Spinal cord (tissue), 10 donors: ENCODE measurements around the gene L1CAM. TPM values are rescaled to one million over a fixed set of nuclear protein-coding genes. Genes with fewer than 3 reads are reported as not detected.

Experiments used
- DNase-seq, 6 donors: peaks; one replicate each; pipeline versions ENCODE4 v3.0.0 to v3.0.0-alpha.2; 2013 to 2015; ENCODE audit warnings: low spot score in 6 of 6, low read depth in 4 of 6
- H3K27ac ChIP-seq: one replicate; pipeline ENCODE4 v1.5.1; 2013; ENCODE audit warnings: low read depth, low read length, control low read depth
- H3K27me3 ChIP-seq: one replicate; pipeline ENCODE4 v1.6.1; 2013; ENCODE audit warnings: low read length; ENCODE audit not compliant: control insufficient read depth, insufficient read depth
- H3K36me3 ChIP-seq: one replicate; pipeline ENCODE4 v1.6.1; 2013; ENCODE audit warnings: low read length; ENCODE audit not compliant: control insufficient read depth, insufficient read depth
- H3K4me1 ChIP-seq: one replicate; pipeline ENCODE4 v1.6.1; 2013; ENCODE audit warnings: low read length; ENCODE audit not compliant: control insufficient read depth, insufficient read depth
- H3K4me3 ChIP-seq: one replicate; pipeline ENCODE4 v1.5.1; 2013; ENCODE audit warnings: low read depth, low read length, control low read depth
- H3K9me3 ChIP-seq: one replicate; pipeline ENCODE4 v1.6.1; 2013; ENCODE audit warnings: low read length; ENCODE audit not compliant: control insufficient read depth, insufficient read depth
- WGBS: methylation state at CpG from one replicate; pipeline ENCODE4 v1.1.5; 2013; ENCODE audit warnings: missing lambda C conversion rate; ENCODE audit not compliant: insufficient coverage; 5-methylcytosine and 5-hydroxymethylcytosine counted together
- polyA plus RNA-seq, 2 donors: library from polyadenylated mRNA; unstranded; fragments of 120-200 nt; gene quantifications; one replicate each; pipeline ENCODE4 v1.2.1, GENCODE V29; 2013; ENCODE audit not compliant: insufficient read length in 2 of 2
- total RNA-seq, 2 donors: library from RNA; depleted of rRNA in 1 of 2; stranded (reverse); fragments of 120-200 nt in 1 of 2; fragments of >200 nt in 1 of 2; gene quantifications; one replicate each; pipeline versions ENCODE4 v1.2.3 to v1.2.4, GENCODE V29; 2013 to 2014
- donor health status: healthy.

The L1CAM gene
- total and polyA plus RNA-seq, 4 donors: 26.3 to 179 (median 129) TPM

DNA sequence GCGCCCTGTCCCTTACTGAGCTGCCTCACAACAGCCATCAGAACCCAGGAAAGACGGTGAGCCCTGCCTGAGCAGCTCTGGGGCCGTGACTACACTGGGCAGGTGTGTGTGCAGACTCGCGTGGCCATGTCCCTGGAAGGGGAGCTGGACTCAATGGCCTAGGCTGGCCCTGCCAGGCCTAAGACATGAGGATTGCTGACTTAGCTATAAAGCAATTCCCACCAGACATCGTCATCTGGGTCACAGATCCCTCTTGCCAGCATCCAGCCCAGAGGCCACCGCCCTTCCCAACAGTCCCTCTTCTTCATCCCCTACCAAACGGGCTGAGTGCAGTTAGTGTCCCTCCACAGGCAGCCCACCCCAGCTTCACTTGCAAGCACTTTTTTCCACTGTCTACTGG, 45.2 kb upstream of the L1CAM start:
- no peak for DNase-seq
- Histone ChIP-seq H3K27me3 (peaks cover 2% of the 10 kb centered on the region), H3K27ac (no peak overlapping the region), H3K4me3 (no peak overlapping the region), H3K36me3 (peaks cover 38% of the 10 kb centered on the region), H3K9me3 (no peaks in the 10 kb centered on the region), H3K4me1 (peaks cover 47% of the 10 kb centered on the region)
- WGBS: 87% methylated on average over 8 of the region's 8 CpGs

DNA sequence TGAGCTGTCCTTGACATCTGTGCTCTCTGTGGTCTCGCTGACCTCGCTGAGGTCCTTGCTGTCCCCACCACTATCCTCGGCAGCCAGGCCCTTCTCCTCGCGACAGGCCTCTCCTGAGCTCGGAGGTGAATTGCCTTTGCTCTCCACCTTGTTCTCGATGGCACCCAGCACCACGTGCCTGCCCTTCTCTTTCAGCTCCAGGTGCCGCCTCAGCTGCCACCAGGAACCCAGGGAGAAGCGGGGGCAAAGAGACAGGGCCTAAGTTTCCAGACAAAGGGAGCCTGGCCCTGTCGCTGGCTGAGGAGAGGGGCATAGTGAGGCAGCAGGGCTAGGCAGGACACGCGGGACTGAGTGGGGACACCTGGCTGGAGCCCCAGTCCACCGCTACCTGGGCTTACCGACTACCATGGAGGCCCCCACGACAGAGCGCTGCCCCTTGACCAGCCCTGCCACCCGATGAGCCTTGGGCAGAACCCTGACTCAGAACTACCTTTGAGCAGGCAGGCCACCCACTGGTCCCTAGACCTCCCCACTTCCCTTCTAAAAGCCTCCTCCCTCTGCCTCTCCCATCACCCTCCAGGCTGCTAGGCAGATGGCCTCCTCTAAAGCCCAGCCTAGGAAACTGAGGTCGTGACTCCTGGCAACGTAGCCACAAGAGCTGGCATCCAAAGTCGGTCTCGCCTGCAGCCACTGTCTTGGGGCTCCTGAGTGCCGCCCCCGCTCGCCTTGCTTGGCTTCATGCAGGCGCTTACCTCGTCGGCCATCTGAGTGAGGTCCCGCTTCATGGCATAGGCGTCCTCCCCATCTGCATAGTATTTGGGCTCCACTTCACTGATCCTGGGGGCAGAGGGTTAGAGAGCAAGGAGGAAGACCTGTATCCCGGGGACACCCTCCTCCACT, 44.3 kb upstream of the L1CAM start:
- WGBS: 88% methylated on average over 26 of the region's 31 CpGs
- no peak overlapping the region for H3K27ac ChIP-seq

DNA sequence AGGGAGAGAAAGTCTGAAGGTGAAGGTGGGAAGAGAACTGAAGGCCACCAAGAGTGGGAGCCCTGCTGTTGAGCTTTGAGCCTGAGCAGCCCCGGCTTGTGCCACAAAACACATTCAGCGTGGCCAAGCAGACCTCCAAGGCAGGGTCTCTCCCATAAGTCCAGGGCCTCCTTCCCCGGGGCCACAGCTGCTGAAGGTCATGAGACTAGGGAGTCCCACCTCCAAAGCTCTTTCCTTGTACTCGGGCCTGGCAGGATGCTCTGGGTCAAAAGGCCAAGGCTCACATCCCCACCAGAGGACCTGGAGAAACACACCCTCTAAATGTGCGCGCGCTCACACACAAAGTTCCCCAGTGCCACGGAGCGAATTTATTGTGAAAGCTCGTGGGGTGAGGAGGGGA, 43.6 kb upstream of the L1CAM start:
- Histone ChIP-seq H3K27me3 (peaks cover 5% of the 10 kb centered on the region), H3K4me3 (no peak overlapping the region), H3K27ac (no peak overlapping the region), H3K36me3 (peaks cover 38% of the 10 kb centered on the region), H3K9me3 (no peaks in the 10 kb centered on the region), H3K4me1 (peaks cover 54% of the 10 kb centered on the region)
- WGBS: 73% methylated on average over 6 of the region's 10 CpGs
- no peak for DNase-seq

More for the DNA sequence above, 44.3 kb upstream of the L1CAM start:
- Histone ChIP-seq H3K27me3 (peaks cover 5% of the 10 kb centered on the region), H3K4me1 (peaks cover 50% of the 10 kb centered on the region), H3K9me3 (no peaks in the 10 kb centered on the region), H3K4me3 (no peak overlapping the region), H3K36me3 (peaks cover 38% of the 10 kb centered on the region)
- no peak for DNase-seq

DNA sequence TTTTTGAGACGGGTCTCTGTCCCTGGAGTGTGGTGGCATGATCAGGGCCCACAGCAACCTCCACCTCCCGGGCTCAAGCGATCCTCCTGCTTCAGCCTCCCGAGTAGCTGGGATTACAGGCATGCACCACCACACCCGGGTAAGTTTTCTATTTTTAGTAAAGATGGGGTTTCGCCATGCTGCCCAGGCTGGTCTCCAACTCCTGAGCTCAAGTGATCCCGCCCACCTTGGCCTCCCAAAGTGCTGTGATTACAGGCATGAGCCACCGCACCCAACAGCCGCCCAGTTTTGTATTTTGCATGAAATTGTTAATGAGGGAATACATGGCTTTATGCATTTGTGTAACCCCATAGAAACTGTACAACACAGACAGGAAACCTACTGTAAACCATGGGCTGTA, 42.9 kb upstream of the L1CAM start:
- Histone ChIP-seq H3K36me3 (peaks cover 38% of the 10 kb centered on the region), H3K4me1 (peaks cover 54% of the 10 kb centered on the region), H3K9me3 (no peaks in the 10 kb centered on the region), H3K27ac (peak overlapping the region; percentile 76), H3K27me3 (peaks cover 7% of the 10 kb centered on the region), H3K4me3 (no peak overlapping the region)
- WGBS: 100% methylated on average over 2 of the region's 9 CpGs
- DNase-seq: no peak

DNA sequence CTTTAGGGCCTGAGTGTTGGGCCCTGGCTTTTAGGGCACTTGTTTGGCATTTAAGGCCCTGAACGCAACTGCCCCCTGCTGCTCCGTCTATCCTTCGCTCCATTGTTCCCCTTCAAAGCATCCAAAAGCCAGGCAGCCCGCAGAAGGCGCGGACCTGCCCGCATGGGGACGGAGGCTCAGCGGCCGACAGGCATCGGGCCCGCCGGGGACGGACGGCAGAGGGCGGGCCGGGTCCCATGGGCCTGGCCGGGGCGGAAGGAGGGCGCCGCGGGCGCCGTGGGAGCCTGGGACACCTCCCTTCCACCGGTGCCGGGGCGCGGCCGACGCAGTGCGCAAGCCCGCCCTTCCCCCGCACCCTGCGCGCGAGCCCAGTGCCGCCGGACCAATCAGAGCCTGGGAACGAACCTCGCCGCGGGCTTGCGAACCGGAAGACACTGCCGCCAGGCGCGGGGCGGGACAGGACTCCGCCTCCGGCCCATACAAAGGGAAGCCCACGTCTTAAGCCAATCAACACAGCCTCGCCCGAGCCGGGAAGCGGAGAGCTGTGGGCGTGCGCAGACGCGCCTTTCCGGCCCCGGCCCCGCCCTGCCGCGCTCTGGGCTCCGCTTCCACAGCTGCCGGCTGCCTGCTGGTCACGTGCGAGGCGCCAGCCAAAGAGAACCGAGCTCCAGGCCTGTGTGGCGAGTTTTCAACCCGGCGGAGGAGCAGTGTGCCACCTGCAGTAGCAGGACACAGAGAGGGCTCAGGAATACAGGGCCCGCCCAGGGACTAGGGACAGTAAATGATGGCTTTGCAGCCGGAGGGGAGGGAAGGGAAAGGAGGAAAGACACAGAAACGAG, 42.2 kb upstream of the L1CAM start:
- H3K9me3 ChIP-seq: no peaks in the 10 kb centered on the region
- peak; percentile 77 to 98 (median 92) for DNase-seq
- peaks cover 10% of the 10 kb centered on the region for H3K27me3 ChIP-seq
- H3K36me3 ChIP-seq: peaks cover 38% of the 10 kb centered on the region
- WGBS: 12% methylated on average over 73 of the region's 76 CpGs
- peak overlapping the region; percentile 97 for H3K27ac ChIP-seq
- peaks cover 58% of the 10 kb centered on the region for H3K4me1 ChIP-seq
- peak overlapping the region; percentile 48 for H3K4me3 ChIP-seq

DNA sequence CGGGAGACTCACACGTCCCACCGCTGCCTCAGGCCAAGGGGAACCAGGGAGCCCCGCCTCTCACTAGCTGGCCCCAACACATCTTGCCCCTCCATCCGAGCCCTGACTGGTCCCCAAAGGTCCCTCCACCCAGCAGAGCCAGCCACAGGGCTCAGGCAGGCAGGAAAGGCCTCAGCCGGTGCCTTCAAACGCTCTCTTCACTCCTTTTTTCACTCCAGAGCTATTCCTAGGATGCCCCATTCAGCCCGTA, 41.6 kb upstream of the L1CAM start:
- 20% methylated on average over 8 of the region's 8 CpGs for WGBS
- peaks cover 35% of the 10 kb centered on the region for H3K36me3 ChIP-seq
- peaks cover 10% of the 10 kb centered on the region for H3K27me3 ChIP-seq
- H3K4me3 ChIP-seq: peak overlapping the region; percentile 48
- peaks cover 61% of the 10 kb centered on the region for H3K4me1 ChIP-seq
- DNase-seq: no peak
- H3K9me3 ChIP-seq: no peaks in the 10 kb centered on the region
- peak overlapping the region; percentile 97 for H3K27ac ChIP-seq

DNA sequence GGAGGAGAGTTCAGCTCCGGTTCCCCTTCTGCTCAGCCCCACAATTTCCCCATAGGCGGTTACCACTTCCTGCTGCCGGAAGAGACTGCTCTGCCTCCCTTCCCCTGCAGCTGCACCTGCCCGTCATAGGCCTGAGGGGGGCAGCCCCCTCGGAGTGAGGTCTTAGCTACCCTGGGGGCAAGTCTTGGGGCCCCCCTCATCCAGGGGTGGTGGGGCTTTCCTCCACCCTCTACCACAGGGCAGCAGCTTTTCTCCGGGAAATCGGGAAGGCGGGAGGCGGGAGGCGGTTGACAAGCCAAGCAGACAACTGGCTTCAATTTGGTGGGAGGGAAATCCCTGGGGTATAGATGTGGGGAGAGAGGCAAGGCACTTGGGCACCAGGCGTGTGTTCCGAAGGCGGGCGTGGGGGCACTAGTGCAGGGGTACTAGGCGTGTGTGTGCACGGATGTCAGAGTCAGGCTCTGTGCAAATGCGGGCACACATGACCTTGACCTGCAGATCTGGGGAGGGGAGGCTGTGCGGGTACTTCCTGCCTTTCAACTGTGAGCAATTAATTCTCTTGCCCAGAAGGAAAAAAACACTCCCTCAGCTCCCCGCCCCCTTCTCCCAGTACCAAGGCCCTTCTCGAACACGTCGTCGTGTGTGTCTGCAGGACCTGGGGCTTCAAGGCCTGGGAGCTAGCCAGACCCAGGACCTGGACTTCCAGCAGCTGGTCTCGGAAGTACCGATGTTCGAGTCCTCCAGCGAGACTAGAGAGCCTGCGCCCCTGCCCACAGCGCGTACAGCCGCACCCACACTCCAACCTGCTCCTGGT, 41.1 kb upstream of the L1CAM start:
- peaks cover 8% of the 10 kb centered on the region for H3K27me3 ChIP-seq
- peak overlapping the region; percentile 48 for H3K4me3 ChIP-seq

DNA sequence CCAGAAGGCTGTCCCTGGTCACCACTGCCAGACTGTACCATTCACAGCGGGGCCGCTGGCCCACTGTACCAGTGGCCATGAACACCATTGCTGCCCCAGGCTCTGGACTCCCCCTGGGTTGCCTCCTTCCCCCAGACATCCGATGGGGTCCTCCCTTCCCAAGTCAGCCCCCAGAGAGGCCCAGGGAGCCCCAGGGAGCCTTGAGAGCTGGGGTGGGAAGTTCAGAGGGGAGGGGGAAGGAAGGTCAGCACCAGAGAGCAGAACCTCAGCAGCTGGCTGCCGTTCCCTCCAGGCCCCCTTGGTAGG, 40.5 kb upstream of the L1CAM start:
- peaks cover 66% of the 10 kb centered on the region for H3K4me1 ChIP-seq
- peaks cover 24% of the 10 kb centered on the region for H3K36me3 ChIP-seq
- no peaks in the 10 kb centered on the region for H3K9me3 ChIP-seq
- DNase-seq: no peak
- peak overlapping the region; percentile 97 for H3K27ac ChIP-seq
- H3K4me3 ChIP-seq: peak overlapping the region; percentile 48
- peaks cover 9% of the 10 kb centered on the region for H3K27me3 ChIP-seq
- WGBS: 38% methylated on average over 2 of the region's 4 CpGs

More for the DNA sequence above, 41.1 kb upstream of the L1CAM start:
- peak in 2 of 6 donors; percentile 52 to 62 for DNase-seq
- H3K9me3 ChIP-seq: no peaks in the 10 kb centered on the region
- H3K4me1 ChIP-seq: peaks cover 61% of the 10 kb centered on the region
- H3K36me3 ChIP-seq: peaks cover 29% of the 10 kb centered on the region
- H3K27ac ChIP-seq: peak overlapping the region; percentile 97
- 27% methylated on average over 21 of the region's 31 CpGs for WGBS

DNA sequence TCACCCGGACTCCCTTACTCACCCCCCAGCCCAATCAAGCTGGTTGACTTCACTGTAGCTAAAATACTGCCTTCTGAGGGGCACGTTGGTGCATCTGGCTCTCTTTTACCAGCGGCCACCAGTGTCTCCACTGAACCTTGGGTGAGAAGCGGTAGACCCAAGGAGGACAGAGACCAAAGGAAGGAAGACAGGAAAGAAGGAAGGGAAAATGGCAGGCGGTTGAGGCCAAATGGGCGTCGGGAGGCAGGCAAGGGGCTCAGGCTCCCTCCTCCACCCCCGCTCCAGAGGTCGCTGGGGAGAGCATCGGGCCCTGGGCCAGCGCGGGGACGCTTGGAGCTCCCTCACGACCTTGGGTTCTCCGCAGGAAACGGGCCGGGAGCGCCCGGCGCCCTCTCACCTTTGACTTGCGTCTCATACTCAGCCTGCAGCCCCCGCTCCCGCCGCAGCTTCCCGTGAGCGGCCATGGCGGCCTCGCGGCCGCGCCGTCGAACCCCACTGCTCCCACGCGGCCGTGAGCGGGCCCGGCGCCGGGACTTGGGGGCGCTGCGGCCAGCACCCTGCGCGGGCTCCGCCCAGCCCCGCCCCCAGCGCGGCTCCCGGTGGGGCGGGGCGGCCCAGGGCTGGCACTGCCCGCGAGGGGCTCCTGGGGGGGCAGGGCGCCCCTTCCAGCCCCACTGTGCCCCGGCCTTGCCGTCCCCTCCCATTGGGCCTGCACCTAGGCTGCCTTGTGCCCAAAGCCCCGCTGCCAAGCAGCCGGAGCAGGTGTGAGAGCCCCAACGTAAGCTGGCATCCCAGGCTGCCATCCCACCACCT, 40.0 kb upstream of the L1CAM start, which contains the start of gene ARHGAP4:
ARHGAP4 (minus strand) TSS at position 526 of the 813 bp plus-strand sequence; CDS start at position 464, 62 bp downstream.
- no peaks in the 10 kb centered on the region for H3K9me3 ChIP-seq
- no peak for DNase-seq
- peaks cover 10% of the 10 kb centered on the region for H3K27me3 ChIP-seq
- H3K4me1 ChIP-seq: peaks cover 71% of the 10 kb centered on the region
- H3K27ac ChIP-seq: peak within 1 kb of the TSS; percentile 97
- 26% methylated on average over 58 of the region's 59 CpGs for WGBS
- peak within 1 kb of the TSS; percentile 48 for H3K4me3 ChIP-seq
- peaks cover 18% of the 10 kb centered on the region for H3K36me3 ChIP-seq
